ENCODE data around the gene NUP62. TPM values are rescaled to one million over a fixed set of nuclear protein-coding genes. Genes with fewer than 3 reads are reported as not detected.

NUP62 gene
- polyA plus RNA-seq, 1 of the 3 experiments (the other 2 are of a cell fraction), result 16.2 TPM

- no peaks in the 10 kb centered on the region for H3K4me1 ChIP-seq (ENCODE audit: control insufficient read depth in 1 of 2, insufficient read depth in 2 of 2, low read depth in 1 of 2, low read length in 1 of 2)
- no peaks in the 10 kb centered on the region for H3K9me3 ChIP-seq
- no peak overlapping the region for H3K4me2 ChIP-seq
- TF ChIP-seq NRF1 (IDR thresholded peaks at IDR 0.05; ENCODE audit: low read depth, low read length) (no peak), RCOR1 (IDR thresholded peaks at IDR 0.05; ENCODE audit: low read length) (no peak), RXRA (IDR thresholded peaks at IDR 0.05; ENCODE audit: borderline replicate concordance, low read depth) (no peak), EP300 (IDR thresholded peaks at IDR 0.05; ENCODE audit: borderline replicate concordance in 1 of 2, low read depth in 1 of 2, low read length in 1 of 2) (no peak), YY1 (IDR thresholded peaks at IDR 0.05; ENCODE audit: low read depth) (no peak), MEF2A (IDR thresholded peaks at IDR 0.05; ENCODE audit: borderline replicate concordance, low read depth) (no peak), PBX3 (IDR thresholded peaks at IDR 0.05) (no peak), FOXJ3 (CRISPR knock-in tag; IDR thresholded peaks at IDR 0.05) (no peak), CTCF (IDR thresholded peaks at IDR 0.05) (no peak), SIN3A (IDR thresholded peaks at IDR 0.05; ENCODE audit: borderline replicate concordance, low read depth, low read length) (no peak), TEAD4 (IDR thresholded peaks at IDR 0.05; ENCODE audit: borderline replicate concordance, insufficient read depth) (no peak), ELF1 (IDR thresholded peaks at IDR 0.05) (no peak), TCF12 (IDR thresholded peaks at IDR 0.05) (no peak), RAD21 (IDR thresholded peaks at IDR 0.05; ENCODE audit: low read length) (no peak), MXI1 (IDR thresholded peaks at IDR 0.05; ENCODE audit: low read depth, low read length) (no peak), CHD2 (IDR thresholded peaks at IDR 0.05; ENCODE audit: low read length, partially characterized antibody) (no peak), GABPA (IDR thresholded peaks at IDR 0.05; ENCODE audit: low read depth) (no peak)
- H3K79me2 ChIP-seq (ENCODE audit: insufficient read depth), result no peaks in the 10 kb centered on the region
- no peaks in the 10 kb centered on the region for H3F3A ChIP-seq (replicated peaks; ENCODE audit: insufficient read depth)
- 83% methylated on average over 9 of the region's 13 CpGs for WGBS (ENCODE audit: low lambda C conversion rate)
- CTCF ChIA-PET, result interaction anchor here (1.6 kb wide), 1 partner anchor 39 kb away, joined by 6 read pairs; no protein-coding TSS in a partner anchor
- no peak overlapping the region for H3K4me3 ChIP-seq (ENCODE audit: low read depth in 2 of 2, low read length in 1 of 2)
- H3K9ac ChIP-seq, result no peak overlapping the region
- H3K27me3 ChIP-seq (ENCODE audit: insufficient read depth), result no peaks in the 10 kb centered on the region
- H3K36me3 ChIP-seq (replicated peaks in 1 of 2; ENCODE audit: control insufficient read depth in 1 of 2, insufficient read depth in 2 of 2, low read length in 1 of 2), result peaks cover 0 to 5% of the 10 kb centered on the region in 2 experiments
- H3K27ac ChIP-seq (ENCODE audit: low read depth in 2 of 2, low read length in 1 of 2), result no peak overlapping the region
- no peak for DNase-seq
- H3K9me2 ChIP-seq, result no peaks in the 10 kb centered on the region
- H2AFZ ChIP-seq (ENCODE audit: low read depth), result no peak overlapping the region
- no peaks in the 10 kb centered on the region for H4K20me1 ChIP-seq (ENCODE audit: insufficient read depth)
- POLR2A ChIA-PET, result no interaction called here
Observed at GRCh38 chr19:49977076-49977475, 47.8 kb upstream of the NUP62 start.

- Histone ChIP-seq H3K79me2 (ENCODE audit: insufficient read depth) (no peaks in the 10 kb centered on the region), H3K9me2 (no peaks in the 10 kb centered on the region), H3K27ac (ENCODE audit: low read depth in 2 of 2, low read length in 1 of 2) (no peak overlapping the region), H3K4me1 (ENCODE audit: control insufficient read depth in 1 of 2, insufficient read depth in 2 of 2, low read depth in 1 of 2, low read length in 1 of 2) (no peaks in the 10 kb centered on the region), H3K4me3 (ENCODE audit: low read depth in 2 of 2, low read length in 1 of 2) (no peak overlapping the region), H3K9ac (no peak overlapping the region), H3K27me3 (ENCODE audit: insufficient read depth) (no peaks in the 10 kb centered on the region), H2AFZ (ENCODE audit: low read depth) (no peak overlapping the region), H3K36me3 (replicated peaks in 1 of 2; ENCODE audit: control insufficient read depth in 1 of 2, insufficient read depth in 2 of 2, low read length in 1 of 2) (no peaks in the 10 kb centered on the region), H3K4me2 (no peak overlapping the region), H3F3A (replicated peaks; ENCODE audit: insufficient read depth) (no peaks in the 10 kb centered on the region), H4K20me1 (ENCODE audit: insufficient read depth) (no peaks in the 10 kb centered on the region), H3K9me3 (no peaks in the 10 kb centered on the region)
- POLR2A ChIA-PET, result no interaction called here
- WGBS (ENCODE audit: low lambda C conversion rate), result 92% methylated on average over 2 of the region's 3 CpGs
- CTCF ChIA-PET, result interaction anchor here (1.6 kb wide), 1 partner anchor 39 kb away, joined by 6 read pairs; no protein-coding TSS in a partner anchor
- DNase-seq, result no peak
- TF ChIP-seq RFX5 (IDR thresholded peaks at IDR 0.05; ENCODE audit: low read length) (no peak), EP300 (IDR thresholded peaks at IDR 0.05; ENCODE audit: borderline replicate concordance in 1 of 2, low read depth in 1 of 2, low read length in 1 of 2) (no peak), POLR2AphosphoS5 (IDR thresholded peaks at IDR 0.05; ENCODE audit: low read depth, low read length) (no peak), SMC3 (IDR thresholded peaks at IDR 0.05; ENCODE audit: low read depth, low read length) (no peak), NFIC (IDR thresholded peaks at IDR 0.05; ENCODE audit: borderline replicate concordance) (no peak), YY1 (IDR thresholded peaks at IDR 0.05; ENCODE audit: low read depth) (no peak), NRF1 (IDR thresholded peaks at IDR 0.05; ENCODE audit: low read depth, low read length) (no peak), RCOR1 (IDR thresholded peaks at IDR 0.05; ENCODE audit: low read length) (no peak), RXRA (IDR thresholded peaks at IDR 0.05; ENCODE audit: borderline replicate concordance, low read depth) (no peak), GABPA (IDR thresholded peaks at IDR 0.05; ENCODE audit: low read depth) (no peak), FOXM1 (IDR thresholded peaks at IDR 0.05; ENCODE audit: low read depth) (no peak), MEF2A (IDR thresholded peaks at IDR 0.05; ENCODE audit: borderline replicate concordance, low read depth) (no peak), RAD21 (IDR thresholded peaks at IDR 0.05; ENCODE audit: low read length) (no peak), USF2 (IDR thresholded peaks at IDR 0.05; ENCODE audit: borderline replicate concordance, low read depth, low read length) (no peak), PBX3 (IDR thresholded peaks at IDR 0.05) (no peak), SIN3A (IDR thresholded peaks at IDR 0.05; ENCODE audit: borderline replicate concordance, low read depth, low read length) (no peak), CHD2 (IDR thresholded peaks at IDR 0.05; ENCODE audit: low read length, partially characterized antibody) (no peak)
Observed at GRCh38 chr19:49976496-49976895, 47.2 kb upstream of the NUP62 start.

Data from SK-N-SH (cell line).